Esophagus mucosa (tissue), 1 donor: Measurements from ENCODE around the gene PRR36. TPM values are rescaled to one million over a fixed set of nuclear protein-coding genes. Genes with fewer than 3 reads are reported as not detected.
A peak's percentile ranks its signal among the peaks of the same experiment; 100 is the strongest.

Source experiments
- ATAC-seq: fragments of 200-7000 bp; cut with Tn5 transposase; one replicate; pipeline ENCODE4 v1.9.1; 2020
- total RNA-seq: library from RNA; stranded (reverse); gene quantifications from one replicate; pipeline ENCODE4 v1.2.4, GENCODE V29; 2023
- donor health status: DM: yes; HTN: yes; CAD: no.

PRR36 gene
- total RNA-seq, 1 donor from 2014 or later = 0.04 TPM

DNA sequence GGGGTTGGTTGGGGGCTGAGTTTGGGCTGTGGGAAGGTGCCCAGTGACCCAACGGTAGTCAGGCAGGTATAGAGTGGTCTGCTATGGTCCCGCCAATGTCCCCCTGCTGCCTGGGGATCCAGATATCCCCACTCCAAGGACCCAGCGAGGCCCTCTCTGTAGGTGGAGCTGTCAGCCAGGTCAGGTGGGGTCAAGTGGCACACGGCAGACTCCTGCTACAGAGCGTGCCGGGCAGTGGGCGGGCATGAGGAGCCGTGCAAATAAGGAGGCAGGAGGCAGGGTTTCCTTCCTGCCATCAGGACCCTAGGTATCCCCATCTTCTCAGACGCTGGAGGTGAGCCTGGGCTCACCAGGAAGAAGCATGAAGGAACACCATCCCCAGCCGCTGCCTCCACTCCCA lies 29.2 kb downstream of the PRR36 start:
- no peak for ATAC-seq

DNA sequence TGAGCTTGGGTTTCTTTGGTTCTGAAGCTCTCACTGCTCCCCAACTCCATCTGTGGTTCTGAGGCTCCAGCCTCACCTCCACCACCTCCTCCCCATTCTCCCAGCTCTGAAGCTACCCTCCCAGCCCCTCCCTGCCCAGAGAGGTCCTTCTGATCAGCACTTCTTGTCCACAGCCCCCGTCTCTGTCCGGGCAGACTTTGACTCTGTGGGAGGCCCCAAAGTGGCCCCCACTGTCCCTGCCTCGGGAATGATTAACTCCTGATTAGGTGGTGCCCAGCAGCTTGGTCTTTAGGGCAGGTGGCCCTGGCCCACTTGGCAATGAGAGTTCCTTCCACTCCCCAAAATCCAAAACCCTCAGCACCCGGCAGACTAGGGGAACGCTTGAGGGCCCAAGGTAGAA lies 29.8 kb downstream of the PRR36 start:
- ATAC-seq = no peak

DNA sequence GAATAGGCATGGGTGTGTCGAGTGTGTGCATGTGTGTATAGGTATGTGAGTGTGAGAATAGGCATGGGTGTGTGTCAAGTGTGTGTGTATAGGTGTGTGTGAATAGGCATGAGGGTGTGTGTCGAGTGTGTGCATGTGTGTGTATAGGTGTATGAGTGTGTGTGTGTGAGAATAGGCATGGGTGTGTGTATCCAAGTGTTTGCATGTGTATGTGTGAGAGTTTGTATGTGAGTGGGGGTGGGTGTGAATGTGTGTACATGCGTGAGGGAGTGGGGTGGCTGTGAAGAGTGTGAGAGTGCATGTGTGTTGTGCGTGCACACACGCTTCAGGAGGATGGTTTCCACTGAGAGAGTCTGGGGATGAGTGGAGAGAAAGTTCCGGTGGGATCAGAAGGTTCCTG lies 30.7 kb downstream of the PRR36 start:
- no peak for ATAC-seq

DNA sequence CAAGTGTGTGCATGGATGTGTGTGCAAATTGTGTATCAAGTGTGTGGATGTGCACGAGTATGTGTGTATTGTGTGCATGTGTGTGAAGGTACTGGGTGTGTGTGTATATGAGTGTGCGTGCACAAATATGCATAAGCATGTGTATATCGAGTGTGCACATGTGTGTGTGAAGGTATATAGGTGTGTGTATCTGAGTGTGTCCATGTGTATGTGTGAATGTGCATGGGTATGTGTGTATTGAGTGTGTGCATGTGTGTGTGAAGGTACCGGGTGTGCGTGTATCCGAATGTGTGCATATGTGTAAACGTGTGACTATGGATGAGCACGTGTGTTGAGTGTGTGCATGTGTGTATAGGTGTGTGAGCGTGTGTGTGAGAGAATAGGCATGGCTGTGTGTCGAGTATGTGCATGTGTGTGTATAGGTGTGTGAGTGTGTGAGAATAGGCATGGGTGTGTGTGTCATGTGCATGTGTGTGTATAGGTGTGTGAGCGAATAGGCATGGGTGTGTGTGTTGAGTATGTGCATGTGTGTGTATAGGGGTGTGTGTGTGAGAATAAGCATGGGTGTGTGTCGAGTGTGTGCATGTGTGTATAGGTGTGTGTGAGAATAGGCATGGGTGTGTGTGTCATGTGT lies 31.4 kb downstream of the PRR36 start:
- ATAC-seq = no peak

DNA sequence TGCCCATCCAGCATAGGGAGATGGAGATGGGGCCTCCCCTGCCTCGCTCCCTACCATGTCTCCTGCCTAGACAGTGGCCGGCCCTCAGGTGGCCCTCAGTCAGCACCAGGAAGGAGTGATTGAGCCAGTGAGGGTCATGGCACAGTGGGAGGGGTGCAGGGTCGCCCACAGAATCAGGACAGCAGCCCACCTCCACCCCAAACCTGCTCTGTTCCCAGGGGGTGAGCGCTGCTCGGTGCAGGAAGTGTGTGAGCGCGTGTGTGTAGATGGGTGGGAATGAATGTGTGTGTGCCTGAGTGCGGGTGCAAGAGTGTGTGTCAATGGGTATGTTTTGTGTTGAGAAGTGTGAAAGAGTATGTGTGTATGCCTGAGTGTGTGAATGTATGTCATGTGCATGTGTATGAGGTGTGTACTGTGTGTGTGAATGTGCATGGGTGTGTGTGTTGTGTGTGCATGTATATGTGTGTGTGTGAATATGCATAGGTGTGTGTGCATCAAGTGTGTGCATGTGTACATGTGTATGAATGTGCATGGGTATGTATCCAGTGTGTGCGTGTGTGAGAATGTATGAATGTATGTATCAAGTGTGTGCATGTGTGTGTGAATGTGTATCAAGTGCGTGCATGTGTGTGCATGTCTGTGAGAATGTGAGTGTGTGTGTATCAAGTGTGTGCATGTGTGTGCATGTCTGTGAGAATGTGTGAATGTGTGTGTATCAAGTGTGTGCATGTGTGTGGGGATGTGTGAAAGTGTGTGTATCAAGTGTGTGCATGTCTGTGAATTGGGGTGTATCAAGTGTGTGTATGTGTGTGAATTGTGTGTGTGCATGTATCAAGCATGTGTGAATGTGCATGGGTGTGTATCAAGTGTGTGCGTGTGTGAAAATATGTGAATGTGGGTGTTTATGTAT lies 32.2 kb downstream of the PRR36 start:
- no peak for ATAC-seq

DNA sequence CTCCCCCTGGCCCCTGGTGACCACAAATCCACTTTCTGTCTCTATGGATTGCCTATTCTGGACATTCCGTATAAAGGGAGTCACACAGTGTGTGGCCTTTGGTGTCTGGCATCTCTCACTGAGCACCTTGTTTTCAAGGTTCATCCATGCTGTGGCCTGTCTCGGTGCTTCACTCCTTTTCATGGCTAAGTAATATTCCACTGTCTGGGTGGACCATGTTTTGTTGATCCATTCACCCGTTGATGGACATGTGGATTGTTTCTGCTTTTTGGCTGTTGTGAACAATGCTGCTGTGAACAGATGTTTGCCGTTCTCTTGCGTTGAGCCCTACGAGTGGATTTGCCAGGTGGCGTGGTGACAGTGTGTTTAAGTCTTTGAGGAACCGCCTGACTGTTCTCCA lies 33.6 kb downstream of the PRR36 start:
- ATAC-seq = no peak

DNA sequence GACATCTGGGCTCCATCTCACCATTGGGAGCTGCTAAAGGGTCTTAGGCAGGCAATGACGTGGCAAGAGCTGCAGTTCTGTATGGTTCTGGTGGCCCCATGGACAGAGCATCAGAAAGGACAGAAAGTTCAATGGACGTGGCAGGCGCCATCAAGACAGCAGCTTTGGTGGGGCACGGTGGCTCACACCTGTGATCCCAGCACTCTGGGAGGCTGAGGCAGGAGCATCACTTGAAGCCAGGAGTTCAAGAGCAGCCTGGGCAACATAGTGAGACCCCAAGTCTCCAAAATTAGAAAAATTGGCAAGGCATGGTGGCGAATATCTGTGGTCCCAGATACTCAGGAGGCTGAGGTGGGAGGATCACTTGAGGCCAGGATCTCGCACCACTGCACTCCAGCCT lies 34.7 kb downstream of the PRR36 start:
- no peak for ATAC-seq

DNA sequence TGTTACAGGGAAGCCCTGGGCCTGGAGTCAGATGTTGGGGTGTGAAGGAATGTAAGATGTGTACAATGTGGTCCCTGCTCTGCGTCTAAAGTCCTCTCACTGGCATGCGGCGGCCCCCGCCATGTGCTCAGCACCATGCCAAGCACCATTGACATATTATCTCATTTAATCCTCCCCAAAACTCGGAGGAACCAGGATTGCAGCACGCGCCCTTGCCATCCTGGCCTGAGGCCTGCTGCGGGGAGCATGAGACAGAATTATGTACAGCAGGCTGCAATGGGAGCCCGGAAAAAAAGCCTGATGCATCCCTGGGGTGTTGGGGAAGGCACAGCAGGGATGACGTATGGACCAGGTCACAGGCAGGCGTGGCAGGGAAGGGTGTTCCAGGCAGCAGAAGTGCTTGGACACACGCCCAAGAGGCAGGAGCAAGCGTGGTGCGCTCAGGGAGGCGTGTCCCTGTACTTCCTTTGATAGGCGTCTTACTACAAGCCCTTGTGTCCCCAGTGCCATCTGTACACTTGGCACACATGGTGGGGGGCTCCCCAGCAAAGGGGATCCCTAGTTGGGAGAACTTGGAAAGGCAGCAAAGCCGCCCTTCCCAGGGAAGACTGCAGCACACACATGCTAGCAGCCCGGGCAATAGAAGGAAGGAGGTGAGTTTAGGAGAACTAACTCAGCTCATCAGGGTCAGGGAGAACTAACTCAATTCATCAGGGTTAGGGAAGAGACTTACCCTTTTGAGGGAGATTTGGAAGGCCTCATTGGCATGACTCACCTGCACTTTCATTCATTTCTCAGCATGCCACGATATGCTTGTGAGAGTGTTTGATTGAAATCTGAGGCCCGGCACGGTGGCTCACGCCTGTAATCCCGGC lies 40.7 kb downstream of the PRR36 start:
- ATAC-seq = peak; percentile 70

DNA sequence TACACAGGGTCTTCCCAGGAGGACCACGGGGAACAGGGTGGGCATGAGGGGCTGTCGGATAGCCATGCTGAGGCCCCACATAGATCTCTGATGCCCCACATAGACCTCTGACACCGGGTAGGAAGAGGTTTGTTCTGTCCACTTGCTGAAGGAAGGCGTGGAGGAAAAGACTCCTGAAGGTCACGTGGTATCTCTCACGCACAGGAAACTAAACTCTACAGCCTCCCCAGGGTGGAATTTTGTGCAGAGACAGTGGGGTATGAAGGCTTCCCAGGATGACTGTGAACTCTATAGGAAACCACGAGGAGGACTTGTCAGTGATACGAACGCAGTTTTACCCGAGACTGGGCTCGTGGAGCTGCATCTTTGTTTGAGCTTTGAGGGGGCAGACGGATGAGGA lies 41.4 kb downstream of the PRR36 start:
- ATAC-seq = no peak

DNA sequence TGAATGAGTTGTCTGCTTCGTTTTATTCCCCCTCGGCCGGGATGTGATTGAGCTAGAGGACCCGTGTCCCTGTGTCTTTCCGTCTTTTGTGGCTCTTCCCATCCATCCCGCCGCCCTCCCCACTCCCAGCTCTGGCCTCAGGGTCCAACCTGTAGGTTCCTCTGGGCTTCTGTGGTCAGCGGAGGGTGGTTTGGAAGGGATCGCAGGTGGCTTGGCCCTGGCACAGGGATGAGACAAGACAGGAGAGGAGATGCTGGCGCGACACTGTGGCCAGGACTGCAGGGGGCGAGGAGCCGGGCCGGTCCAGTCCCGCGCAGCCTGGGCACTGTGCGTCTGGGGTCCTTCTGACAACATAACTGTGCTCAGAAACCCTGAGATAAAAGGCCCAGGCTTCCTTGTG lies 42.2 kb downstream of the PRR36 start:
- ATAC-seq = no peak

DNA sequence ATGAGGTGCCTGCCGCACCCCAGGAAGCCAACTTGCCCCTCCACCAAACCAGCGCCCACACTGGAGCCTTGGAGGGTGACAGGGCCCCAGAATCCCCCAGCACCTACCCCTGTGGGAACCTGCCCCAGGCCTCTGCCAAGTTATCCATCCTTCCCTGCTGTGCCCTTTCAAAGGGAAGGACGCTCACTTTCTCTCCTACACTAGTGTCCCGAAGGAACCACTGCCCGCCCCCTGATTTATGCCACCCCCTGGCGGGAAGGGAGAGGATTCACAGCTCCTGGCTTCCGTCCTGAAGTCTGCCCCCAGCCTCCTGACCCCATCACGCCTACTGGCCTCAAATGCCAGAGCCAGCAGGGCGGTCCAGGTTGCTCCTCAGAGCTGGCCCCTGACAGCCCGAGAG lies 42.7 kb downstream of the PRR36 start:
- no peak for ATAC-seq

DNA sequence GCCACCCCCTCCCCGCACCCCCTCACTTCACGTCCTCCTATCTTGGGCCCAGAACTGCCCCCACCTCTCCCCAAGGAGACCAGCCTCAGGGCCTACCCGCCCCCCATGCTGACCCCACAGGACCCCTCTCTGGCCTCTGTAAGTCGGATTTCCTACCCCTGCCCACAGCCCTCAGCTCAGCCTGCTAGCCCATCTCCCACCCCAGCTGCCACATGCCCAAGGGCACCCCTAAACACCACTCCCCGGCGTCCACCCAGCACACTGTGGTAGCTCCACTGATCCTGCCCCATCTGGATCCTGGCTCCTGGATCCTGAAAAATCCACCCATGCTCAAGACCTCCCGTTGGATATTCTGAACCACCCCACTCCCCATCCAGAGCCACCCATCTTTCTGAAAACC lies 43.4 kb downstream of the PRR36 start:
- ATAC-seq = no peak

DNA sequence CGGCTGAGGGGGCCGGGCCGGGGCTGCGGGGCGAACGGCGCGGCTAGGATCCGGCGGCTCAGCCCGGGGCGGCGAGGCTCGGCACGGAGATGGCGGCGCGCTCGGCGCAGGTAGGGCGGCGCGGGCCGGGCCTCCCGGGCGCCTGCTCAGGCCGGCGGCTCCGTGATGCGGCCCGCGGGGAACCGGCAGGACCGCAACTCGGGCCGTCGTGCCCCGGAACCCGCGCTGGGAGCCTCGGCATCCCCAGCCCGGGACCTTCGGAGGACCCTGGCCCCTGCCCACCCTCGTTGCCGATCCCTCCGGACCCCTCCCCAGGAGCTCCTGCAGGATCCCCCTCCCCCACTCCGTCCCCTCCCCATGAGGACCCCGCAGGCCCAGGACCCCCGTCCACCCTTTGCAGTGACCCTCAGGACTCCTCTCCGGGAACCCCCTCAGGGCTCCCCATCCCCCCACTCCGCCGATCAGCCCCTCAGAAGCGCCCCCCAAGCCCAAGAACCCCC lies 43.9 kb downstream of the PRR36 start:
- no peak for ATAC-seq

DNA sequence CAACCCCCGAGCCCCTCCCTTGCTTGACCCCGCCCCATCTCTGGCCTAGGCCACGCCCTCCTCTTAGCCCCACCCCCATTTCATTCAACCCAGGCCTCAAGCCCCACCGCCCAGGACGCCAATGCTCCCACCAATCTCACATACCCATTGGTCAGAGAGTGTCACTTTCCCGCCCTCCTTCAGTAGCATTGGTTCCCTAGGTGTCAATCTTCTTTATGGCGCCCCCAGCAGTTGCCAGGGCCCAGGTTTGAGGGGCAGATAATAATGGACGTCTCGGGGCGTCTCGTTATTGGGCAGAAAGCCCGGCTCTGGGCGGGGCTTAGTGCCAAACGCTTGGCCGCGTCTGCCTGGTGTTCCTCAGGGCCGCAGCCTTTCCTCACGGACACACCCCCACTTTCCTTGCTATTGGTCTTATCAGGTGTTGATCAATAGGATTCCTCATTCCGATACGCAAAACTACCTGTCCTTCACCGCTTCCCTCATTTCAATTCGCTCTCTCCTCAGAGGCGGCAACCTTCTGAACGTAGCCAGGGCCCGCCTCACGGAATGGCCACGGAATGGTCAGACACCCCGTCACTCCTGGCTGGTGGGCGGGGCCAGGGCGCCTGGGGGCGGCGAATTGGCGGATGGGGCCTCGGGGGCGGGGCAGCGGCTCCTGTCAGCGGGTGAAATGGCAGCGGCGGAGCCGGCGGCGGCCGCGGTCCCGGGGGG lies 44.5 kb downstream of the PRR36 start, which contains the start of gene EVI5L:
EVI5L (plus strand) TSS at position 658 of the 711 bp plus-strand sequence. CDS start 16,325 bp downstream, outside the sequence.
- ATAC-seq = peak; percentile 86

DNA sequence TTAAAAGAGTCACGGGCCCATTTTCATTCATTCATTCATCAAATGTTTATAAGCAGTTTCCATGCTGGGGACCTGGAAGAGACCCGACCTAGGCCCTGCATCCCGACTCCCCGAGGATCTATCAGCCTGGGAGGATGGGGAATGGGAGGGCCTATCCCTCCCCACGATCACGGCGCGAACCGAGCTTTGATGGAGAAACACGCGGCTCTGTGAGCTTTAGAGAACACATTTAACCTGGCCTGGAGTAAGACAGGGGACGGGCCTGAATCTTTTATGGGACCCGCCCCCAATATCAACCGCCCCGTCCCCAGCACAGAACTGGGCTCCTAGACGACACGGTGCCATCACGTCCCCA lies 45.0 kb downstream of the PRR36 start:
- ATAC-seq = no peak

DNA sequence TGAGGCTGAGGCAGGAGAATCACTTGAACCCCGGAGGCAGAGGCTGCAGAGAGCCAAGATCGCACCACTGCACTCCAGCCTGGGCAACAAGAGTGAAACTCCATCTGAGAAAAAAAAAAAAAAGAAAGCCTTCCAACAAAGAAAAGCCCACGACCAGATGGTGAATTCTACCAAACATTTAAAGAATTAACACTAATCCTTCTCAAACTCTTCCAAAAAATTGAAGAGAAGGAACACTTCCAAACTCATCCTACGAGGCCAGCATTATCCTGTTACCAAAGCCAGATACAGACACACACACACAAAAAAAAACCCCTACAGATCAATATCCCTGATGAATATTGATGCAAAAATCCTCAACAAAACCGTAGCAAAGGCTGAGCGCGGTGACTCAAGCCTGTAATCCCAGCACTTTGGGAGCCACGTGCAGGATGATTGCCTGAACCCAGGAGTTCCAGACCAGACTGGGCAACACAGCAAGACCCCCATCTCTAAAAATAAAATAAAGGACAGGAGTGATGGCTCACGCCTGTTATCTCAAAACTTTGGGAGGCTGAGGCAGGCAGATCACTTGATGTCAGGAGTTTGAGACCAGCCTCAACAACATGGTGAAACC lies 50.4 kb downstream of the PRR36 start:
- no peak for ATAC-seq

DNA sequence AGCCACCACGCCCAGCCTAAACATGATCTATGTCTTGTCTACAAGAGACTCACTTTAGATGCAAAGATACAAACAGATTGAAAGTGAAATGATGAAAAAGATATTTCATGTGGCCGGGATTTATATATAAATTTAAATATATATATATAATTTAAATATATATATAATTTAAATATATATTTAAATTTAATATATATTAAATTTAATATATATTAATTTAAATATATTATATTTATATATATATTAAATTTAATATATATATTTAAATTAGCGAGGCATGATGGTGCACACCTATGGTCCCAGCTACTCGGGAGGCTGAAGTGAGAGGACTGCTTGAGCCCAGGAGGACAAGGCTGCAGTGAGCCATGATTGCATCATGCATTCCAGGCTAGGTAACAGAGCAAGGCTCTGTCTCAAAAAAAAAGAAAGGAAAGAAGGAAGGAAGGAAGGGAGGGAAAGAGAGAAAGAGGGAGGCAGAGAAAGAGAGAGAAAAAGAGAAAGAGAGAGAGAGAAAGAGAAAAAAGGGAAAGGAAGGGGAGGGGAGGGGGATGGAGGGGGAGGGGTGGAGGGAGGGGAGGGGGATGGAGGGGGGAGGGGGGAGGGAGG lies 51.2 kb downstream of the PRR36 start:
- no peak for ATAC-seq

DNA sequence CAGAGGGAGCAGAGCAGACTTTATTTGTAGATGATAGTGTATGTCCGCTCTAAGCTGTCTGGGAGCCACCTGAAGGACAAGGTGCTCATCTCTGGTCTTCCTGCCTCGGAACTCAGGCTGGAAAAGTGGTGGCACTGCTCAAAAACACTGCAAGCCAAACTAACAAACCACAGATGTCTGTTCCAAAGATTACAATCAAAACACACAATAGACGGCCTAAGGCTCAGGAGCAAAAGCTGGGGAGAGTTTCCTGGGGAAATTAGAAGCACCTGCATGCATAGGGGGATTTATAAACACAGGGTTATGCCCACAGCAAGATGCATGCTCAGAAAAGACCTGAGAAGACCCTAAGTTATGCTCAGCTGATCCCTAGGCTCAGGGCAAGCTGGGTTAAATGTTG lies 53.6 kb downstream of the PRR36 start:
- ATAC-seq = no peak

DNA sequence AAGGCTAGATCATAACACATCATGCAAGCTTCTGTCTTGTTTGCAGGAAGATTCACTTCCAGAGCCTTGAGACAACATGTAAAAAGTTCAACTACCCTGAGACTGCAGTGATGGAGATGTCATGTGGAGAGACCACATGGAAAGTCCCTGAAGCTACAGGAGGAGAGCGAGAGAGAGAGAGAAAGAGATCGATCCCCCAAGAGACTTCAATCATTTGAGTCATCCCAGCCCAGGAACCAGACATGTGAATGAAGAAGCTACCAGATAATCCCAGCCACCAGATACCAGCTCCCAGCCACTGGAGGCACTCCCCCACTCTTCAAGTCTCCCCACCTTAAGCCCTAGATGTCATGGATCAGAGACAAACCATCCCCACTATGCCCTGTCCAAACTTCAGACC lies 54.9 kb downstream of the PRR36 start:
- no peak for ATAC-seq

DNA sequence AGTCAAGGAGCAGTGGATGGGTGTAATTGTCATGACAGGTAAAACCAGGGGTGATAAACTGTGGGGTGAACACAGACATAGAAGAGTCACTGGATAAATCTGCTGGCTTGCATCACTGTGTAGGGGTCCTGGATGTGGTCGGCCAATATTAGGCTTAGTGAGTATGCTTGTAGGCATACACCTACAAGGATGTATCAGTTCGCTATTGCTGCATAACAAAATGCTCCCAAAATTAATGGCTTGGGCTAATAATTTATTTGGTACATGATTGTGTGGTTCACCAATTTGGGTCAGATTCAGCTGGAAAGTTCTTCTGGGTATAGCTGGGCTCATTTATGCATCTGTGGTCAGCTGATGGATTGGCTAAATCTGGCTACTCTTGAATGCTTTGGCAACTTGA lies 55.4 kb downstream of the PRR36 start:
- ATAC-seq = no peak
